ENCODE data around the gene ZDHHC16.

- no peak for TF ChIP-seq POLR2A (IDR thresholded peaks at IDR 0.05)
- TF ChIP-seq, protein P1, sequence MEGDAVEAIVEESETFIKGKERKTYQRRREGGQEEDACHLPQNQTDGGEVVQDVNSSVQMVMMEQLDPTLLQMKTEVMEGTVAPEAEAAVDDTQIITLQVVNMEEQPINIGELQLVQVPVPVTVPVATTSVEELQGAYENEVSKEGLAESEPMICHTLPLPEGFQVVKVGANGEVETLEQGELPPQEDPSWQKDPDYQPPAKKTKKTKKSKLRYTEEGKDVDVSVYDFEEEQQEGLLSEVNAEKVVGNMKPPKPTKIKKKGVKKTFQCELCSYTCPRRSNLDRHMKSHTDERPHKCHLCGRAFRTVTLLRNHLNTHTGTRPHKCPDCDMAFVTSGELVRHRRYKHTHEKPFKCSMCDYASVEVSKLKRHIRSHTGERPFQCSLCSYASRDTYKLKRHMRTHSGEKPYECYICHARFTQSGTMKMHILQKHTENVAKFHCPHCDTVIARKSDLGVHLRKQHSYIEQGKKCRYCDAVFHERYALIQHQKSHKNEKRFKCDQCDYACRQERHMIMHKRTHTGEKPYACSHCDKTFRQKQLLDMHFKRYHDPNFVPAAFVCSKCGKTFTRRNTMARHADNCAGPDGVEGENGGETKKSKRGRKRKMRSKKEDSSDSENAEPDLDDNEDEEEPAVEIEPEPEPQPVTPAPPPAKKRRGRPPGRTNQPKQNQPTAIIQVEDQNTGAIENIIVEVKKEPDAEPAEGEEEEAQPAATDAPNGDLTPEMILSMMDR (IDR thresholded peaks at IDR 0.05) = no peak
These were observed 37.9 kb downstream of the ZDHHC16 start for GRCh38 chr10:97483921-97484320.

All from Peyer's patch (tissue), 4 donors.